ENCODE measurements around the gene COLEC12. TPM values are rescaled to one million over a fixed set of nuclear protein-coding genes. Genes with fewer than 3 reads are reported as not detected.

Gene COLEC12
- total RNA-seq, 3 donors from 2014 or later: 2.4 to 12.1 (median 4.7) TPM

- Histone ChIP-seq H3K4me3 (no peak overlapping the region), H3K36me3 (ENCODE audit: low read depth) (no peaks in the 10 kb centered on the region), H3K4me1 (ENCODE audit: low read depth) (no peaks in the 10 kb centered on the region), H3K9me3 (no peaks in the 10 kb centered on the region)
- intact Hi-C loops (cut with DNase I, micrococcal nuclease): no loop called here
- no peak for DNase-seq
- TF ChIP-seq CTCF (IDR thresholded peaks at IDR 0.05): no peak
- ATAC-seq: no peak
These were observed 38.7 kb downstream of the COLEC12 start for GRCh38 chr18:461762-462161.

GRCh38 chr18:460791-461190, 39.7 kb downstream of the COLEC12 start:
- Histone ChIP-seq H3K9me3 (no peaks in the 10 kb centered on the region), H3K36me3 (ENCODE audit: low read depth) (no peaks in the 10 kb centered on the region), H3K4me3 (no peak overlapping the region), H3K4me1 (ENCODE audit: low read depth) (no peaks in the 10 kb centered on the region)
- DNase-seq (no peak), ATAC-seq (no peak)
- TF ChIP-seq CTCF (IDR thresholded peaks at IDR 0.05): no peak
- intact Hi-C loops (cut with DNase I, micrococcal nuclease): no loop called here

- no peak for TF ChIP-seq CTCF (IDR thresholded peaks at IDR 0.05)
- Histone ChIP-seq H3K4me3 (no peak overlapping the region), H3K9me3 (no peaks in the 10 kb centered on the region), H3K36me3 (ENCODE audit: low read depth) (no peaks in the 10 kb centered on the region), H3K4me1 (ENCODE audit: low read depth) (no peaks in the 10 kb centered on the region)
- no peak for DNase-seq
- intact Hi-C loops (cut with DNase I, micrococcal nuclease): no loop called here
- no peak for ATAC-seq
These were observed 40.5 kb downstream of the COLEC12 start for GRCh38 chr18:459814-460593.

- intact Hi-C loops (cut with DNase I, micrococcal nuclease): no loop called here
- TF ChIP-seq CTCF (IDR thresholded peaks at IDR 0.05): no peak
- no peaks in the 10 kb centered on the region for H3K9me3 ChIP-seq
These were observed 42.7 kb downstream of the COLEC12 start for GRCh38 chr18:457521-458412.

GRCh38 chr18:457140-457519, 43.4 kb downstream of the COLEC12 start:
- ATAC-seq (peak; percentile 45), DNase-seq (peak in 2 of 3 donors; percentile 5 to 49)
- intact Hi-C loops (cut with DNase I, micrococcal nuclease): no loop called here
- Histone ChIP-seq H3K4me3 (no peak overlapping the region), H3K36me3 (ENCODE audit: low read depth) (no peaks in the 10 kb centered on the region), H3K9me3 (no peaks in the 10 kb centered on the region), H3K4me1 (ENCODE audit: low read depth) (no peaks in the 10 kb centered on the region)
- TF ChIP-seq CTCF (IDR thresholded peaks at IDR 0.05): no peak

More at GRCh38 chr18:457521-458412, 42.7 kb downstream of the COLEC12 start:
- H3K36me3 ChIP-seq (ENCODE audit: low read depth): no peaks in the 10 kb centered on the region
- DNase-seq (no peak), ATAC-seq (peak; percentile 19)
- H3K4me1 ChIP-seq (ENCODE audit: low read depth): no peaks in the 10 kb centered on the region
- no peak overlapping the region for H3K4me3 ChIP-seq
